ENCODE results near the gene KIFC1.
"Not testable (repeated sequence)": the region's sequence is repeated elsewhere in the genome, so short reads cannot be mapped to it uniquely, and the experiment has no call there.

Gene KIFC1, protein sequence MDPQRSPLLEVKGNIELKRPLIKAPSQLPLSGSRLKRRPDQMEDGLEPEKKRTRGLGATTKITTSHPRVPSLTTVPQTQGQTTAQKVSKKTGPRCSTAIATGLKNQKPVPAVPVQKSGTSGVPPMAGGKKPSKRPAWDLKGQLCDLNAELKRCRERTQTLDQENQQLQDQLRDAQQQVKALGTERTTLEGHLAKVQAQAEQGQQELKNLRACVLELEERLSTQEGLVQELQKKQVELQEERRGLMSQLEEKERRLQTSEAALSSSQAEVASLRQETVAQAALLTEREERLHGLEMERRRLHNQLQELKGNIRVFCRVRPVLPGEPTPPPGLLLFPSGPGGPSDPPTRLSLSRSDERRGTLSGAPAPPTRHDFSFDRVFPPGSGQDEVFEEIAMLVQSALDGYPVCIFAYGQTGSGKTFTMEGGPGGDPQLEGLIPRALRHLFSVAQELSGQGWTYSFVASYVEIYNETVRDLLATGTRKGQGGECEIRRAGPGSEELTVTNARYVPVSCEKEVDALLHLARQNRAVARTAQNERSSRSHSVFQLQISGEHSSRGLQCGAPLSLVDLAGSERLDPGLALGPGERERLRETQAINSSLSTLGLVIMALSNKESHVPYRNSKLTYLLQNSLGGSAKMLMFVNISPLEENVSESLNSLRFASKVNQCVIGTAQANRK

DNA sequence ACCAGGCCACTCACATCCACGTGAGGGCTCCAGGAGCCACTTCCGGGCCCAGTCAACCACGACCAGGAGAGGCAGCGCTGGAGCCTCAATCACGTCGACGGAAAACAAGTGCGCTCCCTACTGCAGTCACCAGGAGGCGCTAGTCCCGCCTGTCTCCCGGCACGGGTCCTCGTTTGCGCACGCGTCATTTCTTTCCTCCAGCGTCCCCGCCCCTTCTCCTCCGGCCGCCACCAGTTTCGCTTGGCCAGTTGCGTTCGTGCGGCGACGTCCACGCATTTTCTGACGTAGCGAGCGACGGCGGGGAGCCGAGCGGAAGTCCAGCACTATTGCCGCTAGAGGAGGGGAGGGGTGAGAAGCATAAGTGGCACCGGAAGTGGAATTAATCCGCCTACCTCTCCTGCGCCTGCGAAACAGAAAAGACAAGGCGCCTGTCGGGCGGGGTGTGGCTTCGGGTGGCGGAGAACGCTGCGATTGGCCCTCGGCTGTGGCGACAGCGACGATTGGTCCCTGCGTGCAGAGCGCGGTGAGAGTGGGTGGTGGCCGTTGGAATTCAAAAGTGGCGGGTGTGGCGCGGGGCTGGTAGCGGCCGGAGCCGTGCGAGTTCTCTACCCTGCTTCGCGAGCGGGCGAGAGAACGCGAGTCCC lies at the start of gene KIFC1:
KIFC1 (plus strand) TSS at position 546 of the 644 bp plus-strand sequence. CDS start 163 bp downstream, outside the sequence.
- peak; percentile 96 to 98 for DNase-seq

DNA sequence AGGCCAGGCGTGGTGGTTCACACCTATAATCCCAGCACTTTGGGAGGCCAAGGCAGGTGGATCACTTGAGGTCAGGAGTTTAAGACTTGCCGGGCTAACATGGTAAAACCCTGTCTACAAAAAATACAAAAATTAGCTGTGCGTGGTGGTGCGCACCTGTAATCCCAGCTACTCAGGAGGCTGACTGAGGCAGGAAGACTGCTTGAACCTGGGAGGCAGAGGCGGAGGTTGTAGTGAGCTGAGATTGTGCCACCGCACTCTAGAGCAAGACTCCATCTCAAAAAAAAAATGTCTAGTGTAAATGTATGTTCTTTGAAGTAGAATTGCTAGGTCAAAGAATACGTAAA lies 48.0 kb upstream of the KIFC1 start:
- not testable (repeated sequence) for DNase-seq

DNA sequence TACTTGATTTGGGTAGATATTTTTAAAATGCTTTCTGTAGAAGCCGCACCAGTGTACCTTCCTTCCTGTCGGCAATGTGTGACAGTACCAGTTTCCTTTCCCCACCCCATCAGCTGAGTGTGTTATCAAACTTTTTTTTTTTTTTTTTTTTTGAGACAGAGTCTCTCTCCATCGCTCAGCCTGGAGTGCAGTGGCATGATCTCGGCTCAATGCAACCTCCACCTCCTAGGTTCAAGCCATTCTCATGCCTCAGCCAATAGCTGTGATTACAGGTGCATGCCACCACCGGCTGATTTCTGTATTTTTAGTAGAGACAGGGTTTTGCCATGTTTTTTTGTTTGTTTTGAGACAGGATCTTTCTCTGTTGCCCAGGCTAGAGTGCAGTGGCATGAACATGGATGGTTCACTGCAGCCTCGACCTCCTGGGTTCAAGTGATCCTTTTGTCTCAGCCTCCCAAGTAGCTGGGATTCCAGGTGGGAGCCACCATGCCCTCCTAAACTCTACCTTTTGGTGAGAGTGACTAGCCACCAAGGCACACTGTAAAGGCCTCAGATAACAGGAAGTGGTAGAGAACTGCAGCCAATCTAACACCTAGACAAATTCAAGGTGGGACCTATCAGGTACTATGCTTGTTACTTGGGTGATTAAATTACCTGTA lies 47.5 kb upstream of the KIFC1 start:
- peak in 1 of 2 experiments; percentile 61 for DNase-seq

DNA sequence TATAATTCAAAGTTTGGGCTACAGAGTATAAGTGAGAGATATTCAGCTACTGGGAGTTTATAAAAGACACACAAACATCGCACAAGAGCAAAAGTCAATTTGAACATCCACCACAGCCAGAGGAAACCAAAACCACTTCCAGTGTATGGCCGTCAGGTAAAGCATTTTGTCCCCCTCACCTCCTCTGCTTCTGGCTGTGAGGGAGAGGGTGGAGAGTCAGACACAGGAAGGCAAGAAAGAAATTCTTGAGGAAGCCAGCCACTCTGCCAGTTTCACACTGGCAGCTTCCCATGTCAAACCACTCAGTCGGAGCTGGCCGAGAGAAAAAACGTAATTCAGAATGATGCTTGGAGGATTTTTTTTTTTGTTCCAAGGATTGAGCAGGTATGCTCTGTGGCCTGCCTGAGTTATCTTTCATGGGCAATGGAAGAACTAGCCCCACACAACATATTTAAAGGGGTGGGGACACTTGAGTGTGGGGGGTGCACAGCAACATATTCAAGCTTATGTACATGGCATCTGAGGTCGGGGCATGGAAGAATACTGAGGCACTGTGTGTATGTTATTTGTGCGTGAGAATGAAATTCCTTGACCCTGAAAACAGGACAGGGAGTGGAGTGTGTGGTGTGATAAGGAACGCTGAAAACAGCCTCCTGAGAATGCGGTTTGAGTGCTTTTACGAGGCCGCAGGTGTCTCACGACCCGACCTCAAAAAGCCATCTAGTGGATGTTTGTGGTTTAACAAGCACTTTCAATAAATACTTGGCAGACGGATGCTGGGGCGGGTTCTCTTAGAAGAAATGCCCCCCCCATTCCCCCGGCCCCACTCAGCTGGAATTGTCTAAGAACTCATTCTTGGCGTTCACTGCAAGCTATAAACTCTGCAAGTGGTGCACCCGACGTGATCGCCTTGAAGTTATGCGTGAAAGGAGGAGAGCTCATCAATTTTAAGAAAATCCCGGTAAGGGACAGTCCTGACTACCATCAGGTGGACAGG lies 46.6 kb upstream of the KIFC1 start:
- peak; percentile 42 to 65 for DNase-seq

DNA sequence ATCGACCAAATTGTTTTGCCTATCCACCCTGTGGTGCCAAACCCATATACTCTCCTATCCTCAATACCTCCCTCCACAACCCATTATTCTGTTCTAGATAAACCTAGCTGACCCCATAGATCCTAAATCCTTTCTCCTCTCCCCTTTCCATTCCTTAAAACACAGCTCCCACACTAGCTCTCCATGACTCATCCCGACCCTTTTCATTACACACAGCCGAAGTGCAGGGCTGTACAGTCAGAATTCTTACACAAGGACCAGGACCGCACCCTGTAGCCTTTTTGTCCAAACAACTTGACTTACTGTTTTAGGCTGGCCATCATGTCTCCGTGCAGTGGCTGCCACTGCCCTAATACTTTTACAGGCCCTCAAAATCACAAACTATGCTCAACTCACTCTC lies 44.7 kb upstream of the KIFC1 start:
- not testable (repeated sequence) for DNase-seq

DNA sequence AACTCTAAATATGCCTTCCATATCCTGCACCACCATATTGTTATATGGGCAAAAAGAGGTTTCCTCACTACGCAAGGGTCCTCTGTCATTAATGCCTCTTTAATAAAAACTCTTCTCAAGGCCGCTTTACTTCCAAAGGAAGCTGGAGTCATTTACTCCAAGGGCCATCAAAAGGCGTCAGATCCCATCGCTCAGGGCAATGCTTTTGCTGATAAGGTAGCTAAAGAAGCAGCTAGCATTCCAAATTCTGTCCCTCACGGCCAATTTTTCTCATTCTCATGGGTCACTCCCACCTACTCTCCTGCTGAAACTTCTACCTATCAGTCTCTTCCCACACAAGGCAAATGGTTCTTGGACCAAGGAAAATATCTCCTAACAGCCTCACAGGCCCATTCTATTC lies 43.8 kb upstream of the KIFC1 start:
- no peak for DNase-seq

DNA sequence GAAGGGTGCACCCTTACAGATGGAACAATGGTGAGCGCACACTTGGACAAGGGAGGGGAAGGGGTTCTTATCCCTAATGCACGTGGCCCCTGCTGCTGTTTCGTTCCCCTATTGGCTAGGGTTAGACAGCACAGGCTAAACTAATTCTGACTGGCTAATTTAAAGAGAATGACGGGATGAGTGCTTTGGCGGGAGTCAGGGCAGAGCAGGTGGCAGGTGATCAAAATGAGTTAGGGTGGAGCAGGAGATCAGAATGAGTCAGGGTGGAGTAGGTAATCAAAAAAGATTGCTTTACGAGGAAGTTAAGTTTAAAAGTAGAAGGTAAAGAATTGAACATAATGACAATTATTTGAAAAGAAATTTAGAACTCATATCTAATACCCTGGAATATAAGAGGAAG lies 35.8 kb upstream of the KIFC1 start:
- not testable (repeated sequence) for DNase-seq

DNA sequence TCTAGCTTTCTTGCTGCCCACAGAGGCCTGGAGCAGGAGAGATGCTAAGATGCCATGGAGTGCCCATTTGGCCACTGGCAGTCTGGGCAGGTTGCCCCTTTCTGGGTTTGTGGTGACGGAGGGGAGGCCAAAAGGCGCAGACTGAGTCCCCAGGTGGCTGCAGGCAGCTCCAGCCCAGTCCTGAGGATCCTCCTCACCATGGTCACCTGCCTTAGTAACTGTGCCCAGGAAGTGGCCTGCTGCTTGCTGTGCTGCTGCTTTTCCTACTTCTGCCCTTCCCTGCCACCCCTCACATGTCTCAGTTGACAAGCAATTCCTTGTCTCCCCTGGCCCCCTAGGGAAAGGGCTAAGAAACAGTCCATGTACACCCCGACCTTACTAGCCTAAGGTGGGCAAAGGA lies 35.3 kb upstream of the KIFC1 start:
- DNase-seq: no peak

DNA sequence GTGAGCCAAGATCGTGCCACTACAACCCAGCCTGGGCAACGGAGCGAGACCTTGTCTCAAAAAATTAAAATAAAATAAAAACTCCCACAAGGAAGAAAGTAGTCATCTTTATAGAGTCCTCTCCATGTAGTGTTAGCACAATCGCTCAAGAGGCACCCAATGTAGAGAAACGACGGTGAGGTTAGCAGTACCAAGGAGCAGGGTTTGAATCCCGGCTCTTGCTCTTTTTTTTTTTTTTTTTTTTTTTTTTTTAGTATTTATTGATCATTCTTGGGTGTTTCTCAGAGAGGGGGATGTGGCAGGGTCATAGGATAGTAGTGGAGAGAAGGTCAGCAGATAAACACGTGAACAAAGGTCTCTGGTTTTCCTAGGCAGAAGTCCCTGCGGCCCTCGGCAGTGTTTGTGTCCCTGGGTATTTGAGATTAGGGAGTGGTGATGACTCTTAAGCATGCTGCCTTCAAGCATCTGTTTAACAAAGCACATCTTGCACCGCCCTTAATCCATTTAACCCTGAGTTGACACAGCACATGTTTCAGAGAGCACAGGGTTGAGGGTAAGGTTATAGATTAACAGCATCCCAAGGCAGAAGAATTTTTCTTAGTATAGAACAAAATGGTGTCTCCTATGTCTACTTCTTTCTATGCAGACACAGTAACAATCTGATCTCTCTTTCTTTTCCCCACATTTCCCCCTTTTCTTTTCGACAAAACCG lies 34.3 kb upstream of the KIFC1 start:
- DNase-seq: not testable (repeated sequence)

DNA sequence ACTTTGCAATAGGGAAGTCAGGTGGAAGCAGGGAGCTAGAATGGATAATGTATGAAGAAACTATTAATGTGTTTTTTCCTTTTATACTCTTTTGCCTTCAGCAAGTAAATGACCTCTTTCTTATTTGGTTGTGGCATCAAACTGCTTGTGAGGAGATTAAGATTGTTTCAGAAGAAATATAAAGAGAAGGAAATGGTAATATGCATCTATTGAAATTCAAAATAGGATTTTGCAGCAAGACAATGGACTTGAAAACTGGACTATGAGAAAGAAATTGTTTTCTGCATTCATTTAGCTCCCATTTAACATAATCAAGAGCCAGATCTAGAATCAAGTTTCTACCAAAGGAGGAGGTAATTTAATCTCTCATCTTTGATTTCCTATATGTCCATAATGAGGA lies 32.3 kb upstream of the KIFC1 start:
- no peak for DNase-seq

DNA sequence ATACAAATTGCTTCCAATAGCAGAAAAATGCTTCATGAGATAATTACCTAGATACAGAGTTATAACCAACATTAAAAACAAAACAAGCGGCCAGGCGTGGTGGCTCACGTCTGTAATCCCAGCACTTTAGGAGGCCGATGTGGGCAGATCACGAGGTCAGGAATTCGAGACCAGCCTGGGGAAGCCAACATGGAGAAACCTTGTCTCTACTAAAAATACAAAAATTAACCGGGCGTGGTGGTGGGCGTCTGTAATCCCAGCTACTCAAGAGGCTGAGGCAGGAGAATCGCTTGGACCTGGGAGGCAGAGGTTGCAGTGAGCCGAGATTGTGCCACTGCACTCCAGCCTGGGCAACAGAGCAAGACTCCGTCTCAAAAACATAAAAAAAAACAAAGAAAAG lies 28.1 kb upstream of the KIFC1 start:
- DNase-seq: not testable (repeated sequence)

DNA sequence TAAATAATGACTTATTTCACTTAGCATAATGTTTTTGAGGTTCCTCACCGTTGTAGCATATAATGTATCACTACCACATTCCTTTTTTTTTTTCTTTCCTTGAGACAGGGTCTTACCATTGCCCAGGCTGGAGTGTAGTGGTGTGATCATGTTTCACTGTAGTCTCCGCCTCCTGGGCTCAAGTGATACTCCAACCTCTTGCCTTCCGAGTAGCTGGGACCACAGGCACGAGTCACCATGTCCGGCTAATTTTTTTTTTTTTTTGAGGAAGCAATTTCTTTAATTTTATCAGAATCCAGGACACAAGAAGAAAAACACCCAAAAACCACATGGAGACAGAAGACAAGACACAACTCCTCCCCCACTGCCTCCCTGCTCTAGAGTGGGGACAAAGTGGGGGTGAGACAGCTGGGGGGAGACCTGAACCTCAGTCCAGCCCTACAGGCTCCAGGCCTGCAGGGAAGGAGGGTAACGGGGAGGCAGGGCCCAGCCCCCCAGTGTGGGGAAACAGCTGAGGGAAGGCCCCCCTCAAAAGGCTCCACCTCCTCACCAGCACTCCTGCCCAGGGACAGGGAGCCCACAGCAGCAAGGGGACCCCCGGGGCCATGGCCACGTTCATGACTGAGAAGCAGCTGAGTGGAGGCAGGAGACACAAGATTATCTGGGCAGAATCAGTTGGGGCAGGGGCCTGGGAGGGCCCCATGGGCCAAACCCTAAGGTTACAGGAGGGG lies 27.0 kb upstream of the KIFC1 start:
- not testable (repeated sequence) for DNase-seq

DNA sequence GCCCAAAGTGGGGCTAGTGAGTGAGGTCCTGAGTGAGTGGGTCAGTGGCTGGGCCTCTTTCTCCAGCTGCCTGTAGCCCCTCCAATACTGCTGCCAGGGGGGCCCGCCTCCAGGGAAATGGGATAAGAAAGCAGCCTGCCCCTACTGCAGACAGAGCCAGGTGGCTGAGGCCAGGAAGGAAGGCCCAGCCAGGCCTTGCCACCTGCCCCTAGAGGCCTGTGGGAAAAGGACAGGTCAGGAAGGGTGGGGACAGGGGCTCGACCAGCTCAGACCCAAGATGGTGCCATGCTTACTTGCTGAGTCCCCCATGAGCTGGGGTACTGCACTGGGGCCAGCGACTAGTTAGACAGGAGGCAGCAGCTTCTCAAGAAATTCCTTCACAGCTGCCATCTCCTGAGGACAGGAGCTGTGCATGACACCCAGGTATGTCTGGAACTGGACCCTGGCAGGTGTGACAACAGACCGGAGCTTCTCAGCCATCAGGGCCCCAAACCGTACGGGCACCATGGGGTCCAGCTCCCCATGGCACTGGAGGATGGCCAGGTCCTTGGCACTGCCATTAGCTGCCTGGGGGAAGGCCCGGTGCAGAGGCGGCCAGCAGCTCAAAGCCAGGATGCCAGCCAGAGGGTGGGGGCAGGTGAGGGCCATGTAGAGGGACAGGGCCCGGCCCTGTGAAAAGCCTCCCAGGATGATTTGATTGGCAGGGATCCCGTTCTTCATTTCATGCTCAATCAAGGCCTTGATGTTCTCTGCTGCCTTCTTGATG lies 26.2 kb upstream of the KIFC1 start:
- not testable (repeated sequence) for DNase-seq

DNA sequence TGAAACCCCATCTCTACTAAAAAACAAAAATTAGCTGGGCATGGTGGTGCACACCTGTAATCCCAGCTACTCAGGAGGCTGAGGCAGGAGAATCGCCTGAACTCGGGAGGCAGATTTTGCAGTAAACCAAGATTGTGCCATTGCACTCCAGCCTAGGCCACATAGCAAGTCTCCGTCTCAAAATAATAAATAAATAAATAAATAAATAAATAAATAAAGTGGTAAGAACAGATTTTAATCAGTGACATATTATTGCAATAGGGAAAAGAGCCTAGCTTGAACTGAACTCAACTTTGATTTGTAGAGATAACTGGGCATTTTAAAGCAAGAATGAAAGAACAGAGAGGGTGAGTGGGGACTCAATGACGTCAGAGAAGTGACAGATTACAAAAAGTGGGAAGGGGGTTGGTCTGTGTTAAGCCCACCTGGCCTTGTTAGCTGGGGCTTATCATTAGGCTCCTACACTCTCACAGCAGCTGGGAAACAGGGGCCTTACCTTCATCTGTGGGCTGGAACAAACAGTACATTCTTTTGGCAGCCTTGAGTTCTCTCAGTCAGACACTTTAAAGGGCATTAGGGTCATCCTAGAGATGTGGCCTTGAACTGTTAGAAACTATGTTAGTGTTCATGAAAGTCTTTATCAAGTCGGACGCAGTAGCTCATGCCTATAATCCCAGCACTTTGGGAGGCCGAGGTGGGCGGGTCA lies 24.5 kb upstream of the KIFC1 start:
- no peak for DNase-seq

DNA sequence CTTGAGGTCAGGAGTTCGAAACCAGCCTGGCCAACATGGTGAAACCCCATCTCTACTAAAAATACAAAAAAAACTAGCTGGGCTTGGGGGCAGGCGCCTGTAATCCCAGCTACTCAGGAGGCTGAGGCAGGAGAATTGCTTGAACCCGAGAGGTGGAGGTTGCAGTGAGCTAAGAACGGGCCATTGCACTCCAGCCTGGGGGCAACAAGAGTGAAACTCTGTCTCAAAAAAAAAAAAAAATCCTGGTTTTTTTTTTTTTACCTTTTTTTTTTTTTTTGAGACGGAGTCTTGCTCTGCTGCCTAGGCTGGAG lies 24.0 kb upstream of the KIFC1 start:
- DNase-seq: not testable (repeated sequence)

DNA sequence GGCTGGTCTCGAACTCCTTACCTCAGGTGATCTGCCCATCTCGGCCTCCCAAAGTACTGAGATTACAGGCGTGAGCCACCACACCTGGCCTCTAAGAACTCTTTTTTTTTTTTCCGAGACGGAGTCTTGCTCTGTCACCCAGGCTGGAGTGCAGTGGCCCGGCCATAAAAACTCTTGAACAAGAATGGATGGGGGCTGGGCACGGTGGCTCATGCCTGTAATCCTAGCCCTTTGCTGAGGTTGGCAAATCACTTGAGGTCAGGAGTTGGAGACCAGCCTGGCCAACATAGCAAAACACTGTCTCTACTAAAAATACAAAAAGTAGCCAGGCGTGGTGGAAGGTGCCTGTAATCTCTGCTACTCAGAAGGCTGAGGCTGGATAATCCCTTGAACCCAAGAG lies 19.7 kb upstream of the KIFC1 start:
- DNase-seq: not testable (repeated sequence)

DNA sequence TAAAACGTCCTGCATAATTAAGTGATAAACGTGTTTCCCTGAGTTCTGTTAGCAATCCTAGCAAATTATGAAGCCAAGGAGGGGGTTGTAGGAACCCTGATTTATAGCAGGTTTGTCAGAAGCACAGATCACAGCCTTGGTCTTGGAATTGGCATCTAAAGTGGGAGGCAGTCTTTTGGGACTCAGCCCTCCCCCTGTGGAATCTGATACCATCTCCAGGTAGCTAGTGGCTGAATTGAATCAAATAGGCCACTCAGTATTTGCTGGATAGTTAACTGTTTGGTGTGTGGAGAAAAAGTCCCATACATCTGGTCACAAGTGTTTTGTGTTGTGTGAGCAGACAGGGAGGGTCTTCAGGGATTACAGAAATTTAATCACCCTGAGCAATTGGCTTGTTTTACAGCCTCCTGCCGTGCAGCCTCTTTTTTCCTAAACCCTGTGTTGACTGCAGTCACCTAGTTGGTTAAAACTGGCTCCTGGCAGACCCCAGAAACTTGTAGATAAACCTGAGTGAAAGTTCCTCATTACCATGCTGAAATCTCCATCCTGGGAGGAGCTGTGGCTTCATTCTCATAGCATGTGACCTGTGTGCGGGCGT lies 19.0 kb upstream of the KIFC1 start:
- DNase-seq: no peak

DNA sequence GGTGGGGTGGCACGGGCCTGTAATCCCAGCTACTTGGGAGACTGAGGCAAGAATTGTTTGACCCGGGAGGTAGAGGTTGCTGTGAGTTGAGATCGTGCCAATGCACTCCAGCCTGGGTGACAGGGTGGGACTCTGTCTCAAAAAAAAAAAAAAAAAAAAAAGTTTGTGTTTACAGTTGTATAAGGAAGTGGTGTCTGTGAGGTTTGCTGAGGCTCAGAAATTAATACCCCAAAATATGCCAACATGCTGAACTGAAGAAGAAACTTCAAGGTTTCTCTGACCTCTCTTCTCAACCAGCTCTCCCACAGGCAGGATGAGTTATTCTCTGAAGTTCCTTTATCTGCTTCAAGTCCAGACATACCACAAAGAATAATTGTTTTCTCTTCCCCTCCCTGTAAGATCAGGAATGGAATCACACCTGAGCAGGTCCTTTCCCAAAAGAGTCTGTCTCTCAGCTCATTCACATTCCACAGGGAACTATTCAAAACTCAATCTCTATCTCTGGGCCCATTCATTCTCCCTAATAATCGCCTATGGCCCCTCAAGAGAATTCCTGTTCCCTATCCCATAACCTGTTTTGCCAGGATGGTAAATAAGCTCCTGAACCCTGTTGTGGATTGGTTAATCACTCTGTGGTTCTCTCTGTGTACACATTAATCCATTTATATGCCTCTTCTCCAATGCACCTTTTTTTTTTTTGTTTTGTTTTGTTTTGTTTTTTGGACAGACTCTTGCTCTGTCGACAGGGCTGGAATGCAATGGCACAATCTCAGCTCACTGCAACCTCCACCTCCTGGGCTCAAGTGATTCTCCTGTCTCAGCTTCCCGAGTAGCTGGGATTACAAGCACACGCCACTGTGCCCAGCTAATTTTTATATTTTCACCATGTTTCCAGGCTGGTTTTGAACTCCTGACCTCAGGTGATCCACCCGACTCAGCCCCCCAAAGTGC lies 17.4 kb upstream of the KIFC1 start:
- no peak for DNase-seq

Data from stimulated activated CD4-positive, alpha-beta T cell treated with anti-CD3 and anti-CD28 coated beads, Interleukin-4, amount 100 ng/mL, for 4 hours (primary cell).